H1 (cell line): ENCODE measurements around the gene SNX2. TPM values are rescaled to one million over a fixed set of nuclear protein-coding genes. Genes with fewer than 3 reads are reported as not detected.
A peak's percentile ranks its signal among the peaks of the same experiment; 100 is the strongest.

ENCODE experiments used
- CTCF ChIA-PET: fragments of 300-600 bp; sonication (Branson Sonifier 250); formaldehyde crosslinking; loops from one replicate; lab custom pipeline; 2021; ENCODE audit not compliant: partially characterized antibody; lab: Charles Lee
- POLR2A ChIA-PET: fragments of 300-600 bp; sonication (Branson Sonifier 250); formaldehyde crosslinking; loops from one replicate; lab custom pipeline; 2021; ENCODE audit warnings: inconsistent platforms; ENCODE audit not compliant: partially characterized antibody; lab: Charles Lee
- DNase-seq, 2 experiments: peaks; one replicate each; pipeline versions ENCODE4 v3.0.0 to v3.0.0-alpha.2; 2010 to 2022; ENCODE audit warnings: low spot score in 2 of 2, low read depth in 1 of 2, mixed read lengths in 1 of 2
- FAIRE-seq: peaks from 2 replicates; lab custom pipeline; 2011; peaks lifted over from hg19 to GRCh38; lab: Jason Lieb, UNC
- H2AFZ ChIP-seq: 2 replicates; pipeline ENCODE4 v1.8.1; 2012; ENCODE audit warnings: low read length, inconsistent platforms
- H2AK5ac ChIP-seq: 2 replicates; pipeline ENCODE4 v1.6.1; 2013; ENCODE audit warnings: low read depth, low read length
- H2BK120ac ChIP-seq: replicated peaks from 2 replicates; pipeline ENCODE3; 2013; ENCODE audit warnings: low read depth, low read length, inconsistent platforms
- H2BK12ac ChIP-seq: 2 replicates; pipeline ENCODE4 v1.6.1; 2013; ENCODE audit warnings: low read depth, low read length
- H2BK15ac ChIP-seq: 2 replicates; pipeline ENCODE4 v1.6.1; 2013; ENCODE audit warnings: low read length
- H2BK20ac ChIP-seq: 2 replicates; pipeline ENCODE4 v1.6.1; 2013; ENCODE audit warnings: low read length
- H2BK5ac ChIP-seq: 2 replicates; pipeline ENCODE4 v1.6.1; 2013; ENCODE audit warnings: low read depth, low read length
- H3K14ac ChIP-seq: 2 replicates; pipeline ENCODE4 v1.6.1; 2013; ENCODE audit warnings: inconsistent platforms; ENCODE audit not compliant: insufficient read length
- H3K18ac ChIP-seq: 2 replicates; pipeline ENCODE4 v1.6.1; 2013; ENCODE audit warnings: low read length; ENCODE audit errors: extremely low read depth
- H3K23ac ChIP-seq: 2 replicates; pipeline ENCODE4 v1.6.1; 2013; ENCODE audit warnings: inconsistent platforms; ENCODE audit not compliant: insufficient read length
- H3K23me2 ChIP-seq: 2 replicates; pipeline ENCODE4 v1.6.1; 2013; ENCODE audit warnings: low read depth, low read length
- H3K27ac ChIP-seq: 2 replicates; pipeline ENCODE4 v1.6.1; 2011; ENCODE audit warnings: low read depth, low read length, inconsistent platforms
- H3K27me3 ChIP-seq, 4 experiments: replicated peaks in 1 of 4; 1 replicate in 1 of 4; 2 replicates in 3 of 4; pipeline versions ENCODE4 v1.6.1 to v1.8.1; 2011 to 2013; ENCODE audit warnings: low read length in 3 of 4, mild to moderate bottlenecking in 3 of 4, inconsistent platforms in 2 of 4, mixed read lengths in 2 of 4, moderate library complexity in 1 of 4; ENCODE audit not compliant: control insufficient read depth in 3 of 4, insufficient read depth in 3 of 4; ENCODE audit errors: extremely low read depth in 1 of 4
- H3K36me3 ChIP-seq, 4 experiments: 2 replicates each; pipeline versions ENCODE4 v1.6.1 to v1.8.1; 2011 to 2013; ENCODE audit warnings: mild to moderate bottlenecking in 4 of 4, low read length in 3 of 4, moderate library complexity in 2 of 4, control low read depth in 1 of 4, inconsistent platforms in 1 of 4; ENCODE audit not compliant: insufficient read depth in 4 of 4, control insufficient read depth in 2 of 4
- H3K4ac ChIP-seq: replicated peaks from 2 replicates; pipeline ENCODE3; 2013; ENCODE audit warnings: low read length, low read depth, mixed read lengths, inconsistent platforms; ENCODE audit not compliant: insufficient read length
- H3K4me1 ChIP-seq, 4 experiments: replicated peaks in 1 of 4; 1 replicate in 1 of 4; 2 replicates in 3 of 4; pipeline versions ENCODE4 v1.6.1 to v1.8.1; 2011 to 2013; ENCODE audit warnings: low read length in 3 of 4, inconsistent platforms in 2 of 4, mixed read lengths in 1 of 4; ENCODE audit not compliant: insufficient read depth in 4 of 4, control insufficient read depth in 3 of 4
- H3K4me2 ChIP-seq, 2 experiments: 2 replicates each; pipeline versions ENCODE4 v1.6.1 to v1.8.1; 2011 to 2013; ENCODE audit warnings: low read depth in 2 of 2, low read length in 2 of 2, control low read depth in 1 of 2, inconsistent platforms in 1 of 2, mild to moderate bottlenecking in 1 of 2; ENCODE audit not compliant: insufficient read depth in 1 of 2
- H3K4me3 ChIP-seq, 4 experiments: fragments of 200-600, 300-600 bp in 1 of 4; sonication (generic), shearing (Covaris generic), sonication (Bioruptor Twin) in 1 of 4; 2 replicates each; pipeline versions ENCODE4 v1.5.1 to v1.8.1; 2011 to 2016; ENCODE audit warnings: low read length in 4 of 4, low read depth in 3 of 4, control low read depth in 2 of 4, inconsistent platforms in 2 of 4, mild to moderate bottlenecking in 2 of 4, mixed read lengths in 1 of 4, moderate library complexity in 1 of 4; ENCODE audit not compliant: insufficient read depth in 2 of 4; ENCODE audit errors: extremely low read depth in 1 of 4
- H3K56ac ChIP-seq: replicated peaks from 2 replicates; pipeline ENCODE3; 2013; ENCODE audit warnings: low read depth, mild to moderate bottlenecking, mixed read lengths, low read length, inconsistent platforms; ENCODE audit not compliant: insufficient read length
- H3K79me1 ChIP-seq: 2 replicates; pipeline ENCODE4 v1.6.1; 2013; ENCODE audit warnings: low read depth, low read length, control low read depth
- H3K79me2 ChIP-seq, 2 experiments: 2 replicates each; pipeline versions ENCODE4 v1.6.1 to v1.8.1; 2012 to 2013; ENCODE audit warnings: low read length in 2 of 2, mild to moderate bottlenecking in 2 of 2, inconsistent platforms in 1 of 2; ENCODE audit not compliant: insufficient read depth in 2 of 2, control insufficient read depth in 1 of 2
- H3K9ac ChIP-seq, 4 experiments: replicated peaks in 1 of 4; 1 replicate in 1 of 4; 2 replicates in 3 of 4; pipeline versions ENCODE4 v1.6.1 to v1.8.1; 2011 to 2013; ENCODE audit warnings: low read depth in 3 of 4, low read length in 3 of 4, control low read depth in 2 of 4, mild to moderate bottlenecking in 2 of 4, moderate library complexity in 2 of 4, inconsistent platforms in 1 of 4; ENCODE audit errors: extremely low read depth in 1 of 4
- H3K9me3 ChIP-seq, 2 experiments: 2 replicates each; pipeline versions ENCODE4 v1.6.1 to v1.8.1; 2012 to 2013; ENCODE audit warnings: mild to moderate bottlenecking in 2 of 2, moderate library complexity in 2 of 2, control low read depth in 1 of 2, inconsistent platforms in 1 of 2, low read depth in 1 of 2, low read length in 1 of 2, mixed read lengths in 1 of 2; ENCODE audit not compliant: insufficient read depth in 2 of 2
- H4K20me1 ChIP-seq, 2 experiments: replicated peaks in 1 of 2; 2 replicates each; pipeline versions ENCODE3 to v1.8.1; 2011 to 2013; ENCODE audit warnings: inconsistent platforms in 2 of 2, low read length in 2 of 2, mild to moderate bottlenecking in 1 of 2; ENCODE audit not compliant: insufficient read depth in 2 of 2, control insufficient read depth in 1 of 2
- H4K5ac ChIP-seq: 2 replicates; pipeline ENCODE4 v1.6.1; 2013; ENCODE audit warnings: low read length, low read depth, mixed read lengths, inconsistent platforms; ENCODE audit not compliant: insufficient read length
- H4K8ac ChIP-seq: 2 replicates; pipeline ENCODE4 v1.8.0; 2013; ENCODE audit warnings: mild to moderate bottlenecking, moderate library complexity, low read length, inconsistent platforms; ENCODE audit not compliant: insufficient read depth; ENCODE audit errors: extremely low read depth
- H4K91ac ChIP-seq: replicated peaks from 2 replicates; pipeline ENCODE3; 2013; ENCODE audit warnings: low read length, mixed read lengths, inconsistent platforms; ENCODE audit not compliant: insufficient read length
- ASH2L ChIP-seq: fragments of 200-600, 300-600 bp; sonication (generic); IDR thresholded peaks from one replicate; pipeline ENCODE4 v1.7.1; 2017; ENCODE audit warnings: low read length
- BACH1 ChIP-seq: IDR thresholded peaks from 2 replicates; pipeline ENCODE4 v1.6.1; 2012; ENCODE audit warnings: low read length, improper control_type of control experiment
- CBX5 ChIP-seq: fragments of 300-800, 300-1000 bp; sonication (generic); IDR thresholded peaks from 2 replicates; pipeline ENCODE4 v1.7.1; 2016; ENCODE audit warnings: antibody characterized with exemption, low read length, low read depth
- CEBPB ChIP-seq: IDR thresholded peaks from 2 replicates; pipeline ENCODE4 v1.6.1; 2012; ENCODE audit warnings: low read depth, low read length
- EGR1 ChIP-seq: IDR thresholded peaks from 2 replicates; pipeline ENCODE4 v1.6.1; 2011; ENCODE audit warnings: low read depth, low read length, borderline replicate concordance
- HDAC2 ChIP-seq, 2 experiments: fragments of 300-600 bp in 1 of 2; sonication (generic) in 1 of 2; IDR thresholded peaks; 2 replicates each; pipeline ENCODE4 v1.6.1; 2011 to 2012; ENCODE audit warnings: low read depth in 2 of 2, low read length in 2 of 2, mild to moderate bottlenecking in 2 of 2, moderate library complexity in 2 of 2, borderline replicate concordance in 1 of 2, inconsistent platforms in 1 of 2
- JUN ChIP-seq: IDR thresholded peaks from 2 replicates; pipeline ENCODE4 v1.6.1; 2011; ENCODE audit warnings: low read depth, mild to moderate bottlenecking, improper control_type of control experiment, low read length
- MAFK ChIP-seq: IDR thresholded peaks from 2 replicates; pipeline ENCODE4 v1.6.1; 2012; ENCODE audit warnings: low read depth, mild to moderate bottlenecking, improper control_type of control experiment, low read length
- PHF8 ChIP-seq: fragments of 200-600 bp; sonication (generic); conservative IDR thresholded peaks from 2 replicates; pipeline ENCODE4 v1.7.1; 2012; ENCODE audit warnings: low read depth, mild to moderate bottlenecking, inconsistent platforms, low read length, moderate library complexity
- POLR2A ChIP-seq, 2 experiments: IDR thresholded peaks; 1 replicate in 1 of 2; 2 replicates in 1 of 2; pipeline ENCODE4 v1.6.1; 2011; ENCODE audit warnings: low read depth in 2 of 2, low read length in 2 of 2, mild to moderate bottlenecking in 2 of 2; ENCODE audit errors: control extremely low read depth in 1 of 2
- RNF2 ChIP-seq: fragments of 200-900, 300-1000 bp; sonication (generic); IDR thresholded peaks from 2 replicates; pipeline ENCODE4 v1.7.1; 2016; ENCODE audit warnings: borderline replicate concordance, low read depth, mild to moderate bottlenecking, antibody characterized with exemption, low read length; ENCODE audit not compliant: poor library complexity, severe bottlenecking; ENCODE audit errors: missing control alignments
- RXRA ChIP-seq: IDR thresholded peaks from 2 replicates; pipeline ENCODE4 v1.6.1; 2011; ENCODE audit warnings: low read depth, mild to moderate bottlenecking, low read length, moderate library complexity; ENCODE audit not compliant: insufficient read depth
- SAP30 ChIP-seq: fragments of 300-600 bp; sonication (generic); IDR thresholded peaks from 2 replicates; pipeline ENCODE4 v1.7.1; 2012; ENCODE audit warnings: low read length, moderate library complexity, mild to moderate bottlenecking, inconsistent platforms; ENCODE audit not compliant: insufficient read depth, insufficient replicate concordance
- WGBS, 2 experiments: shearing (Covaris generic) in 1 of 2; methylation state at CpG; one replicate each; pipeline versions ENCODE4 v1.1.6 to v1.1.7; 2013 to 2015; ENCODE audit warnings: low lambda C conversion rate in 2 of 2, mixed read lengths in 2 of 2, inconsistent platforms in 1 of 2, low coverage in 1 of 2, missing lambda C conversion rate in 1 of 2; ENCODE audit not compliant: insufficient replicate concordance in 2 of 2, insufficient coverage in 1 of 2, insufficient read length in 1 of 2; ENCODE audit errors: extremely low coverage in 1 of 2, missing lambda C conversion rate in 1 of 2; 5-methylcytosine and 5-hydroxymethylcytosine counted together
- polyA plus RNA-seq, 7 experiments: library from polyadenylated mRNA; depleted of rRNA in 3 of 7; stranded (reverse) in 5 of 7; unstranded in 2 of 7; fragments of >200 nt in 5 of 7; fragments of 200-250 nt in 2 of 7; gene quantifications; 1 replicate in 5 of 7; 2 replicates in 1 of 7; 4 replicates in 1 of 7; pipeline versions ENCODE4 v1.2.1 to v1.2.3, GENCODE V29; 2011 to 2013; ENCODE audit warnings: missing spikeins in 2 of 7, mixed read lengths in 2 of 7
- total RNA-seq: library from RNA; stranded (reverse); fragmentation: NEBNext Ultra II Directional; extraction: Animal tissue kit (Norgen Biotek cat#: 25700); gene quantifications from 2 replicates; pipeline ENCODE4 v1.2.1, GENCODE V29; 2021

SNX2 gene
- total and polyA plus RNA-seq, 2 of the 8 experiments (the other 6 are each of a cell fraction or from before 2014, with no cell fraction given): 51.0 to 61.2 TPM

DNA sequence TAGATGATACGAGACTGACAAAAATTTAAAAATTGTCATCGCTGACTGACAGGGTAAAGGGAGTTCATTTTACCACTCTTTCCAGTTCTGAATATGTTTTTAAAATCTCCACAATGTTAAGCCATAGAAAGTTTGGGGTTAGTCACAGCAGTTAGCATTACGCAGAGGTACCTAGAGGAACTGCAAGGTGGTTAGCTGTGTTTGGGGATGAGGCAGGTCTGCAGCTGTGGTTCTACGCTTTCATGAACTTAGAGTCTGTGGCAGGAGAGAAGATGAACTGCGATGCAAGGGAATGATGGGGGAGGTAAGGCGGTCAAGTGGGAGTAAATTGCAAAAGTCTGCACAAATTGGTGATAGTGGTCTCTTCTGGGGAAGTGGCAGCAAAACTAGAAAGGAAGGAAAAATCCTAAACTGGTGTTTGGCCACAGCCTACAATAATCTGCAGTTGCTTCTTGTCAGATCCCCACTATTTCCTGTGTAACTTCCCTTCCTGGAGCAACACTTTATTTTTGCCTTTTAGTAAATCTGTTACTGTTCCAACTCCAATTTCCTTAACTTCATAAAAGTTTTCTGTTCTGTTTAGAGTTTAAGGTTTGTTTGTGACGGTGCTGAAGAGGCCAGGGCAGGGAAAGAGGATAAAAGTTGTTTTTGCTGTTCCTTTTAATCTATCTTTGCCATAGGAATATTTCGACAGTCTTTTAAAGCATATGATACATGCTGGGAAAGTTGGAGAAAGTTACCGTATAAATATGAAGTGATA, 38.6 kb upstream of the SNX2 start:
- Histone ChIP-seq H2AFZ (peak overlapping the region; percentile 86), H2BK20ac (no peak overlapping the region), H4K20me1 (no peaks in the 10 kb centered on the region), H3K9ac (no peak overlapping the region), H4K5ac (no peak overlapping the region), H3K27me3 (no peaks in the 10 kb centered on the region), H3K23me2 (no peaks in the 10 kb centered on the region), H2BK15ac (no peak overlapping the region), H3K27ac (no peak overlapping the region), H3K4me2 (no peak overlapping the region), H3K79me2 (no peaks in the 10 kb centered on the region), H4K8ac (no peak overlapping the region), H3K4me1 (0 out of 7 replicates have a peak, but pooled peaks cover 0 to 2% (median 0%) of the 10 kb centered on the region in 4 experiments), H2BK5ac (no peak overlapping the region), H3K56ac (no peak overlapping the region), H2AK5ac (no peak overlapping the region), H3K9me3 (no peaks in the 10 kb centered on the region), H4K91ac (no peak overlapping the region), H3K23ac (no peak overlapping the region), H3K79me1 (no peaks in the 10 kb centered on the region), H3K36me3 (no peaks in the 10 kb centered on the region), H2BK120ac (no peak overlapping the region), H2BK12ac (no peak overlapping the region), H3K14ac (no peak overlapping the region), H3K18ac (no peak overlapping the region), H3K4ac (no peak overlapping the region), H3K4me3 (no peak overlapping the region)
- ChIA-PET CTCF (interaction anchor here (0.9 to 1.0 kb wide), 2 partner anchors 19 to 207 kb away, joined by 3 read pairs; no protein-coding TSS in a partner anchor), POLR2A (no interaction called here)
- no peak for FAIRE-seq
- no peak for DNase-seq
- WGBS, 2 experiments: 92% methylated on average over 9 of the region's 9 CpGs; no CpG with 5 or more reads in 1 of the 2 experiments
- TF ChIP-seq CBX5 (no peak), MAFK (no peak), RXRA (no peak), SAP30 (no peak), CEBPB (no peak), POLR2A (IDR thresholded peaks at IDR 0.05; ENCODE audit: control extremely low read depth in 1 of 2, low read depth in 2 of 2, low read length in 2 of 2) (no peak), JUN (no peak), PHF8 (no peak), HDAC2 (IDR thresholded peaks at IDR 0.05; ENCODE audit: borderline replicate concordance in 1 of 2, low read depth in 2 of 2, low read length in 2 of 2) (no peak), RNF2 (no peak), BACH1 (no peak), EGR1 (no peak), ASH2L (no peak)
